OCI-LY3 (cell line): ENCODE results near the gene RBM33.

Experiments used
- H2AFZ ChIP-seq: fragments of 200-600, 300-600 bp; shearing (Covaris generic); 2 replicates; pipeline ENCODE4 v1.6.0; 2014; ENCODE audit warnings: antibody characterized with exemption, low read depth, low read length
- H3K27ac ChIP-seq: fragments of 200-600, 300-600 bp; sonication (generic); 2 replicates; pipeline ENCODE4 v1.5.1; 2014; ENCODE audit warnings: mild to moderate bottlenecking, low read length, moderate library complexity, mixed read lengths
- H3K27me3 ChIP-seq: fragments of 200-600, 300-600 bp; sonication (generic); 2 replicates; pipeline ENCODE4 v1.6.1; 2014; ENCODE audit warnings: low read depth, low read length, mixed read lengths
- H3K36me3 ChIP-seq: fragments of 200-600, 300-600 bp; sonication (generic); replicated peaks from 2 replicates; pipeline ENCODE3; 2014; ENCODE audit warnings: low read depth, low read length, mixed read lengths
- H3K4me1 ChIP-seq: fragments of 300-600, 200-600 bp; sonication (generic); 2 replicates; pipeline ENCODE4 v1.6.1; 2014; ENCODE audit warnings: low read length, mixed read lengths
- H3K4me2 ChIP-seq: fragments of 200-600, 300-600 bp; sonication (generic); 2 replicates; pipeline ENCODE4 v1.6.1; 2014; ENCODE audit warnings: low read length, mixed read lengths
- H3K4me3 ChIP-seq: fragments of 300-600, 200-600 bp; sonication (generic); 2 replicates; pipeline ENCODE4 v1.5.1; 2014; ENCODE audit warnings: antibody characterized with exemption, mild to moderate bottlenecking, low read length, moderate library complexity
- H3K79me2 ChIP-seq: fragments of 300-600, 200-600 bp; shearing (Covaris generic); 2 replicates; pipeline ENCODE4 v1.6.1; 2014; ENCODE audit warnings: mild to moderate bottlenecking, low read length, mixed read lengths
- H3K9ac ChIP-seq: fragments of 300-600, 200-600 bp; shearing (Covaris generic); 2 replicates; pipeline ENCODE4 v1.6.0; 2014; ENCODE audit warnings: mild to moderate bottlenecking, low read length, moderate library complexity
- H3K9me3 ChIP-seq: fragments of 200-600, 300-600 bp; shearing (Covaris generic); 2 replicates; pipeline ENCODE4 v1.6.1; 2014; ENCODE audit warnings: low read length, mixed read lengths; ENCODE audit not compliant: insufficient read depth
- H4K20me1 ChIP-seq: fragments of 200-600, 300-600 bp; sonication (generic); 2 replicates; pipeline ENCODE4 v1.6.1; 2016; ENCODE audit warnings: low read length, mixed read lengths; ENCODE audit not compliant: insufficient read depth
- CTCF ChIP-seq: fragments of 200-600, 300-600 bp; sonication (generic); IDR thresholded peaks from 2 replicates; pipeline ENCODE4 v1.5.1; 2014; ENCODE audit warnings: antibody characterized with exemption, low read length, low read depth
- EZH2phosphoT487 ChIP-seq: fragments of 200-600 bp; shearing (Covaris generic); IDR thresholded peaks from 2 replicates; pipeline ENCODE4 v1.6.1; 2018; ENCODE audit warnings: antibody characterized with exemption, mixed run types, low read depth

Gene RBM33

GRCh38 chr7:155811895-155812761, 167.7 kb downstream of the RBM33 start, which contains the start of gene SHH:
SHH (minus strand) TSS chr7:155812463; CDS start chr7:155812122, 341 bp downstream.
- Histone ChIP-seq H3K4me2 (no peak within 1 kb of the TSS), H3K79me2 (no peaks in the 10 kb centered on the region), H3K36me3 (no peaks in the 10 kb centered on the region), H4K20me1 (no peaks in the 10 kb centered on the region), H3K4me3 (no peak within 1 kb of the TSS), H3K27me3 (peaks cover 12% of the 10 kb centered on the region; the same call in 1 of the 2 replicates), H3K4me1 (peaks cover 4% of the 10 kb centered on the region; the same call in 1 of the 2 replicates), H3K27ac (no peak within 1 kb of the TSS), H2AFZ (no peak within 1 kb of the TSS), H3K9ac (no peak within 1 kb of the TSS), H3K9me3 (no peaks in the 10 kb centered on the region)
- TF ChIP-seq EZH2phosphoT487 (no peak), CTCF (no peak)

- no peaks in the 10 kb centered on the region for H4K20me1 ChIP-seq
- no peak overlapping the region for H3K4me3 ChIP-seq
- H3K36me3 ChIP-seq, result no peaks in the 10 kb centered on the region
- no peak overlapping the region for H2AFZ ChIP-seq
- no peak overlapping the region for H3K9ac ChIP-seq
- H3K79me2 ChIP-seq, result no peaks in the 10 kb centered on the region
- H3K27me3 ChIP-seq, result peaks cover 12% of the 10 kb centered on the region; the same call in 1 of the 2 replicates
- H3K27ac ChIP-seq, result no peak overlapping the region
- H3K9me3 ChIP-seq, result no peaks in the 10 kb centered on the region
- H3K4me1 ChIP-seq, result peaks cover 4% of the 10 kb centered on the region; the same call in 1 of the 2 replicates
- no peak overlapping the region for H3K4me2 ChIP-seq
- no peak for TF ChIP-seq EZH2phosphoT487
- TF ChIP-seq CTCF, result no peak
Observed at GRCh38 chr7:155813125-155813524, 168.7 kb downstream of the RBM33 start.

- no peak overlapping the region for H2AFZ ChIP-seq
- H3K27me3 ChIP-seq, result peaks cover 12% of the 10 kb centered on the region; the same call in 1 of the 2 replicates
- H3K4me1 ChIP-seq, result peaks cover 4% of the 10 kb centered on the region; the same call in 1 of the 2 replicates
- no peaks in the 10 kb centered on the region for H3K9me3 ChIP-seq
- TF ChIP-seq CTCF (no peak), EZH2phosphoT487 (no peak)
- H3K27ac ChIP-seq, result no peak overlapping the region
- no peak overlapping the region for H3K4me3 ChIP-seq
- H3K9ac ChIP-seq, result no peak overlapping the region
- no peaks in the 10 kb centered on the region for H4K20me1 ChIP-seq
- no peaks in the 10 kb centered on the region for H3K36me3 ChIP-seq
- H3K79me2 ChIP-seq, result no peaks in the 10 kb centered on the region
- no peak overlapping the region for H3K4me2 ChIP-seq
Observed at GRCh38 chr7:155813546-155814315, 169.3 kb downstream of the RBM33 start.
